ENCODE results near the gene NRG3. TPM values are rescaled to one million over a fixed set of nuclear protein-coding genes. Genes with fewer than 3 reads are reported as not detected.
"Not testable (repeated sequence)": the region's sequence is repeated elsewhere in the genome, so short reads cannot be mapped to it uniquely, and the experiment has no call there.

NRG3 gene
- total and polyA plus RNA-seq, 2 donors (not counting 1 experiment from before 2014, with no cell fraction given): 0.06 TPM; not detected in 1

- WGBS (ENCODE audit: insufficient coverage): 65% methylated on average over 3 of the region's 4 CpGs
- Histone ChIP-seq H3K27ac (ENCODE audit: low read length in 2 of 2) (no peak overlapping the region), H3K9ac (ENCODE audit: low read length) (no peak overlapping the region), H3K4me3 (ENCODE audit: control extremely low read depth in 1 of 5, extremely low read depth in 1 of 5, insufficient read depth in 1 of 5, low read depth in 2 of 5, low read length in 4 of 5) (no peak overlapping the region), H3K27me3 (replicated peaks in 1 of 4; ENCODE audit: control extremely low read depth in 1 of 4, control insufficient read depth in 3 of 4, insufficient read depth in 4 of 4, low read length in 3 of 4) (no peaks in the 10 kb centered on the region), H3K36me3 (replicated peaks in 1 of 2; ENCODE audit: control extremely low read depth in 1 of 2, control insufficient read depth in 1 of 2, extremely low read depth in 1 of 2, insufficient read depth in 2 of 2, low read length in 1 of 2) (no peaks in the 10 kb centered on the region), H3K4me2 (replicated peaks; ENCODE audit: low read depth, low read length, poor library complexity, severe bottlenecking) (no peak overlapping the region), H3K4me1 (ENCODE audit: control insufficient read depth in 2 of 2, insufficient read depth in 2 of 2, low read length in 2 of 2) (no peaks in the 10 kb centered on the region), H3K79me2 (ENCODE audit: control insufficient read depth, insufficient read depth, low read length) (no peaks in the 10 kb centered on the region), H3K9me3 (ENCODE audit: control extremely low read depth in 1 of 3, control insufficient read depth in 2 of 3, insufficient read depth in 1 of 3, low read length in 2 of 3) (peaks cover 0 to 2% (median 0%) of the 10 kb centered on the region in 3 donors), H4K20me1 (ENCODE audit: control insufficient read depth, insufficient read depth, low read length, poor library complexity, severe bottlenecking) (no peaks in the 10 kb centered on the region), H2AFZ (ENCODE audit: insufficient read depth, low read depth, low read length, poor library complexity, severe bottlenecking) (no peak overlapping the region)
- no peak overlapping the region for H3K27ac Mint-ChIP-seq
- TF ChIP-seq CTCF (IDR thresholded peaks at IDR 0.05) (no peak), EZH2 (IDR thresholded peaks at IDR 0.05; ENCODE audit: borderline replicate concordance, insufficient read depth, low read depth, low read length, poor library complexity, severe bottlenecking) (no peak)
- DNase-seq: no peak
- H3K4me1 Mint-ChIP-seq: no peaks in the 10 kb centered on the region
- POLR2A ChIA-PET: no interaction called here
- peaks cover 7% of the 10 kb centered on the region for H3K9me3 Mint-ChIP-seq (ENCODE audit: insufficient read depth)
- H3K27me3 Mint-ChIP-seq: no peaks in the 10 kb centered on the region
- ATAC-seq (ENCODE audit: low read depth): no peak
- intact Hi-C loops (cut with micrococcal nuclease): no loop called here
- no peak overlapping the region for H3K4me3 Mint-ChIP-seq
- CTCF ChIA-PET: no interaction called here
Measured at GRCh38 chr10:82668221-82668895, 793.4 kb downstream of the NRG3 start.

DNA sequence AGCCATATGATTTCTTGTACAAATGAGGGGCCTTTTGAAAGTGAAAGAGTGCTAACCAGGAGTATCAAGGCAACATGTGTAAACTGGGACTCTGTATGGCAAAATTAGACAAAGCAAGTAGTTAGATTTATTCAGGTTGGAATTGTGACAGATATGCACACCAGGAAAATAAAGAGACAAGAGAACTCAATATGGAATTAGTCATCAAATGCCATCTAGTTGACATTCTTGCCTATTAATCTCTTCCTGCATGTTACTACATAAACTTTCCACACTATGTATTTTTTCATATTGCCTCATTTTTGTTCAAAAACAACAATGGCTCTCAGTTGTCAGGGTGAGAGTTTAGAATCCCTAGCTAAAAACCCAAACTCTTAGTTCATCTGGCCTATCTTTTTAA is 799.0 kb downstream of the NRG3 start:
- H3K79me2 ChIP-seq (ENCODE audit: control insufficient read depth, insufficient read depth, low read length): no peaks in the 10 kb centered on the region
- H3K36me3 ChIP-seq (replicated peaks in 1 of 2; ENCODE audit: control extremely low read depth in 1 of 2, control insufficient read depth in 1 of 2, extremely low read depth in 1 of 2, insufficient read depth in 2 of 2, low read length in 1 of 2): no peaks in the 10 kb centered on the region
- H3K9me3 ChIP-seq (ENCODE audit: control extremely low read depth in 1 of 3, control insufficient read depth in 2 of 3, insufficient read depth in 1 of 3, low read length in 2 of 3): peaks cover 0 to 7% (median 0%) of the 10 kb centered on the region in 3 donors
- H3K4me1 Mint-ChIP-seq: no peaks in the 10 kb centered on the region
- no peak overlapping the region for H3K4me2 ChIP-seq (replicated peaks; ENCODE audit: low read depth, low read length, poor library complexity, severe bottlenecking)
- no peaks in the 10 kb centered on the region for H4K20me1 ChIP-seq (ENCODE audit: control insufficient read depth, insufficient read depth, low read length, poor library complexity, severe bottlenecking)
- H2AFZ ChIP-seq (ENCODE audit: insufficient read depth, low read depth, low read length, poor library complexity, severe bottlenecking): no peak overlapping the region
- no peak for DNase-seq
- H3K4me3 ChIP-seq (ENCODE audit: control extremely low read depth in 1 of 5, extremely low read depth in 1 of 5, insufficient read depth in 1 of 5, low read depth in 2 of 5, low read length in 4 of 5): no peak overlapping the region
- no peak overlapping the region for H3K27ac Mint-ChIP-seq
- no peak for ATAC-seq (ENCODE audit: low read depth)
- no peak overlapping the region for H3K4me3 Mint-ChIP-seq
- ChIA-PET POLR2A (no interaction called here), CTCF (no interaction called here)
- H3K27me3 Mint-ChIP-seq: no peaks in the 10 kb centered on the region
- H3K9me3 Mint-ChIP-seq (ENCODE audit: insufficient read depth): peaks cover 8% of the 10 kb centered on the region
- intact Hi-C loops (cut with micrococcal nuclease): no loop called here
- no peak overlapping the region for H3K27ac ChIP-seq (ENCODE audit: low read length in 2 of 2)
- H3K9ac ChIP-seq (ENCODE audit: low read length): no peak overlapping the region
- H3K27me3 ChIP-seq (replicated peaks in 1 of 4; ENCODE audit: control extremely low read depth in 1 of 4, control insufficient read depth in 3 of 4, insufficient read depth in 4 of 4, low read length in 3 of 4): no peaks in the 10 kb centered on the region
- H3K4me1 ChIP-seq (ENCODE audit: control insufficient read depth in 2 of 2, insufficient read depth in 2 of 2, low read length in 2 of 2): no peaks in the 10 kb centered on the region
- TF ChIP-seq CTCF (IDR thresholded peaks at IDR 0.05) (no peak), EZH2 (IDR thresholded peaks at IDR 0.05; ENCODE audit: borderline replicate concordance, insufficient read depth, low read depth, low read length, poor library complexity, severe bottlenecking) (no peak)

DNA sequence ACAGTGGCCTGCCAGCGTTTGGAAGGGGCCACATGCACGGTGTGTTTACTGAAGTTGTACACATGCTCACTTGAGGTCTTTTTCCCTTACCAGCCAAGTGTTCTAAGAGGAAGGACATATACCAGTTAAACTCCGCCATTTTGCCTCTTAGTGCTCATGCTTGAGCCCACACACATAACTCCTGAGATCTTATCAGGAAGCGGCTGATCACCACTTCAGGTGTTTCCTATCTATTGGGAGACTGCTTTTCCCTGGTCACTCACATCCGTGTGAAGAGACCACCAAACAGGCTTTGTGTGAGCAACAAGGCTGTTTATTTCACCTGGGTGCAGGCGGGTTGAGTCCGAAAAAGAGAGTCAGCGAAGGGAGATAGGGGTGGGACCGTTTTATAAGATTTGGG is 802.9 kb downstream of the NRG3 start:
- H3K9me3 ChIP-seq (ENCODE audit: control extremely low read depth in 1 of 3, control insufficient read depth in 2 of 3, insufficient read depth in 1 of 3, low read length in 2 of 3); H3K79me2 ChIP-seq (ENCODE audit: control insufficient read depth, insufficient read depth, low read length); H3K27ac ChIP-seq (ENCODE audit: low read length in 2 of 2); CTCF ChIA-PET; intact Hi-C loops (cut with micrococcal nuclease); H3K4me3 Mint-ChIP-seq; H3K27ac Mint-ChIP-seq; H3K9me3 Mint-ChIP-seq (ENCODE audit: insufficient read depth); DNase-seq; H3K4me1 Mint-ChIP-seq; H3K4me2 ChIP-seq (replicated peaks; ENCODE audit: low read depth, low read length, poor library complexity, severe bottlenecking); H2AFZ ChIP-seq (ENCODE audit: insufficient read depth, low read depth, low read length, poor library complexity, severe bottlenecking); H3K4me1 ChIP-seq (ENCODE audit: control insufficient read depth in 2 of 2, insufficient read depth in 2 of 2, low read length in 2 of 2); H3K36me3 ChIP-seq (replicated peaks in 1 of 2; ENCODE audit: control extremely low read depth in 1 of 2, control insufficient read depth in 1 of 2, extremely low read depth in 1 of 2, insufficient read depth in 2 of 2, low read length in 1 of 2); H3K4me3 ChIP-seq (ENCODE audit: control extremely low read depth in 1 of 5, extremely low read depth in 1 of 5, insufficient read depth in 1 of 5, low read depth in 2 of 5, low read length in 4 of 5); H4K20me1 ChIP-seq (ENCODE audit: control insufficient read depth, insufficient read depth, low read length, poor library complexity, severe bottlenecking); POLR2A ChIA-PET; H3K27me3 Mint-ChIP-seq; H3K9ac ChIP-seq (ENCODE audit: low read length); H3K27me3 ChIP-seq (replicated peaks in 1 of 4; ENCODE audit: control extremely low read depth in 1 of 4, control insufficient read depth in 3 of 4, insufficient read depth in 4 of 4, low read length in 3 of 4); ATAC-seq (ENCODE audit: low read depth): not testable (repeated sequence)
- 96% methylated on average over 9 of the region's 9 CpGs for WGBS (ENCODE audit: insufficient coverage)
